Breast epithelium (tissue), 4 donors: ENCODE results near the gene FAM78A. TPM values are rescaled to one million over a fixed set of nuclear protein-coding genes. Genes with fewer than 3 reads are reported as not detected.

Experiments
- DNase-seq, 2 donors: peaks; one replicate each; pipeline ENCODE4 v3.0.0-alpha.2; 2019; ENCODE audit warnings: low spot score in 2 of 2
- H3K27ac ChIP-seq, 2 donors: fragments of 200-600 bp; sonication (generic) in 1 of 2; one replicate each; pipeline ENCODE4 v1.5.1; 2016 to 2019; ENCODE audit warnings: mild to moderate bottlenecking in 1 of 2
- H3K27me3 ChIP-seq, 2 donors: fragments of 200-600 bp; sonication (generic) in 1 of 2; one replicate each; pipeline versions ENCODE4 v1.5.1 to v1.6.0; 2017 to 2019; ENCODE audit warnings: control low read depth in 1 of 2, mild to moderate bottlenecking in 1 of 2
- H3K36me3 ChIP-seq: fragments of 200-600 bp; one replicate; pipeline ENCODE4 v1.5.1; 2019
- H3K4me1 ChIP-seq, 2 donors: fragments of 200-600 bp; sonication (generic); one replicate each; pipeline ENCODE4 v1.5.1; 2016 to 2019; ENCODE audit warnings: control low read depth in 1 of 2
- H3K4me3 ChIP-seq, 3 donors: fragments of 200-600 bp; sonication (generic); 1 replicate in 2 of 3; 2 replicates in 1 of 3; pipeline ENCODE4 v1.5.1; 2016 to 2019; ENCODE audit warnings: mild to moderate bottlenecking in 3 of 3, moderate library complexity in 2 of 3
- H3K9me3 ChIP-seq, 2 donors: fragments of 200-600 bp; sonication (generic) in 1 of 2; one replicate each; pipeline ENCODE4 v1.5.1; 2016 to 2019; ENCODE audit warnings: control low read depth in 1 of 2
- CTCF ChIP-seq, 3 donors: fragments of 450-650 bp; IDR thresholded peaks; one replicate each; pipeline ENCODE4 v1.5.1; 2016 to 2017; ENCODE audit warnings: antibody characterized with exemption in 3 of 3, mild to moderate bottlenecking in 3 of 3, moderate library complexity in 3 of 3
- POLR2A ChIP-seq: fragments of 450-650 bp; IDR thresholded peaks from one replicate; pipeline ENCODE4 v1.6.1; 2016; ENCODE audit warnings: antibody characterized with exemption, mild to moderate bottlenecking, moderate library complexity
- POLR2AphosphoS5 ChIP-seq, 3 donors: sonication (generic); formaldehyde crosslinking; IDR thresholded peaks; one replicate each; pipeline ENCODE4 v1.6.1; 2017; ENCODE audit warnings: antibody characterized with exemption in 3 of 3
- intact Hi-C: fragments of 100-400 bp; cut with DNase I; formaldehyde crosslinking; loops from one replicate; pipeline ENCODE4 v1.15.1; 2023; ENCODE audit warnings: low total_unique reads
- total RNA-seq, 3 donors: library from RNA; depleted of rRNA; stranded (reverse); fragments of >200 nt; gene quantifications; one replicate each; pipeline ENCODE4 v1.1.0, GENCODE V29; 2016

The FAM78A gene
- total RNA-seq, 3 donors from 2014 or later: 1.6 to 3.7 (median 2.5) TPM

GRCh38 chr9:131297903-131298302 lies 21.6 kb upstream of the FAM78A start:
- intact Hi-C loops: no loop called here
- Histone ChIP-seq H3K4me1 (no peaks in the 10 kb centered on the region), H3K9me3 (no peaks in the 10 kb centered on the region), H3K27me3 (no peaks in the 10 kb centered on the region), H3K4me3 (no peak overlapping the region), H3K36me3 (no peaks in the 10 kb centered on the region), H3K27ac (no peak overlapping the region)
- no peak for TF ChIP-seq POLR2A
- no peak for TF ChIP-seq CTCF (IDR thresholded peaks at IDR 0.05)
- no peak for TF ChIP-seq POLR2AphosphoS5 (IDR thresholded peaks at IDR 0.05)
- no peak for DNase-seq

- no peaks in the 10 kb centered on the region for H3K9me3 ChIP-seq
- no peak overlapping the region for H3K4me3 ChIP-seq
- no peaks in the 10 kb centered on the region for H3K4me1 ChIP-seq
- no peak overlapping the region for H3K27ac ChIP-seq
- H3K36me3 ChIP-seq: no peaks in the 10 kb centered on the region
- no peak for TF ChIP-seq CTCF (IDR thresholded peaks at IDR 0.05)
- no peak for TF ChIP-seq POLR2AphosphoS5 (IDR thresholded peaks at IDR 0.05)
- no peak for TF ChIP-seq POLR2A
- DNase-seq: no peak
- H3K27me3 ChIP-seq: no peaks in the 10 kb centered on the region
- intact Hi-C loops: no loop called here
Observed at GRCh38 chr9:131296906-131297500, 20.7 kb upstream of the FAM78A start.

GRCh38 chr9:131296460-131296859 lies 20.1 kb upstream of the FAM78A start:
- TF ChIP-seq POLR2A (no peak), CTCF (IDR thresholded peaks at IDR 0.05) (no peak), POLR2AphosphoS5 (IDR thresholded peaks at IDR 0.05) (no peak)
- intact Hi-C loops: no loop called here

GRCh38 chr9:131292937-131293336 lies 16.6 kb upstream of the FAM78A start:
- no peaks in the 10 kb centered on the region for H3K9me3 ChIP-seq
- H3K27ac ChIP-seq: no peak overlapping the region
- DNase-seq: no peak
- TF ChIP-seq POLR2A: no peak
- TF ChIP-seq CTCF (IDR thresholded peaks at IDR 0.05): no peak
- no peak for TF ChIP-seq POLR2AphosphoS5 (IDR thresholded peaks at IDR 0.05)
- no peak overlapping the region for H3K4me3 ChIP-seq
- no peaks in the 10 kb centered on the region for H3K36me3 ChIP-seq
- H3K27me3 ChIP-seq: no peaks in the 10 kb centered on the region
- intact Hi-C loops: no loop called here
- H3K4me1 ChIP-seq: no peaks in the 10 kb centered on the region

More at GRCh38 chr9:131296460-131296859, 20.1 kb upstream of the FAM78A start:
- no peaks in the 10 kb centered on the region for H3K27me3 ChIP-seq
- no peak overlapping the region for H3K4me3 ChIP-seq
- H3K27ac ChIP-seq: no peak overlapping the region
- DNase-seq: no peak
- no peaks in the 10 kb centered on the region for H3K4me1 ChIP-seq
- H3K36me3 ChIP-seq: no peaks in the 10 kb centered on the region
- H3K9me3 ChIP-seq: no peaks in the 10 kb centered on the region

- intact Hi-C loops: no loop called here
Observed at GRCh38 chr9:131291795-131292315, 15.5 kb upstream of the FAM78A start.

More at GRCh38 chr9:131291795-131292315, 15.5 kb upstream of the FAM78A start:
- no peaks in the 10 kb centered on the region for H3K36me3 ChIP-seq
- no peak overlapping the region for H3K4me3 ChIP-seq
- no peaks in the 10 kb centered on the region for H3K4me1 ChIP-seq
- no peaks in the 10 kb centered on the region for H3K27me3 ChIP-seq
- no peak overlapping the region for H3K27ac ChIP-seq
- TF ChIP-seq POLR2A: no peak
- no peak for TF ChIP-seq POLR2AphosphoS5 (IDR thresholded peaks at IDR 0.05)
- no peak for TF ChIP-seq CTCF (IDR thresholded peaks at IDR 0.05)
- no peak for DNase-seq
- no peaks in the 10 kb centered on the region for H3K9me3 ChIP-seq
